Adipocyte (in vitro differentiated cells): Measurements from ENCODE around the gene SLC36A3.
"Not testable (repeated sequence)": the region's sequence is repeated elsewhere in the genome, so short reads cannot be mapped to it uniquely, and the experiment has no call there.

Source experiments
- DNase-seq: peaks from one replicate; pipeline ENCODE4 v3.0.0-alpha.2; 2015; ENCODE audit warnings: low read depth
- H3K27me3 ChIP-seq: replicated peaks from 2 replicates; pipeline ENCODE4 v1.7.0; 2013; ENCODE audit warnings: mild to moderate bottlenecking, low read length, moderate library complexity; ENCODE audit not compliant: control insufficient read depth, insufficient read depth
- H3K36me3 ChIP-seq: 2 replicates; pipeline ENCODE4 v1.7.0; 2013; ENCODE audit warnings: low read length, mild to moderate bottlenecking, moderate library complexity; ENCODE audit not compliant: control insufficient read depth, insufficient read depth, severe bottlenecking
- H3K4me1 ChIP-seq: 2 replicates; pipeline ENCODE4 v1.7.0; 2013; ENCODE audit warnings: mild to moderate bottlenecking, low read length, moderate library complexity; ENCODE audit not compliant: control insufficient read depth, insufficient read depth
- H3K4me3 ChIP-seq: 2 replicates; pipeline ENCODE4 v1.7.0; 2013; ENCODE audit warnings: mild to moderate bottlenecking, low read length, moderate library complexity
- H3K9ac ChIP-seq: 2 replicates; pipeline ENCODE4 v1.7.0; 2013; ENCODE audit warnings: mild to moderate bottlenecking, low read length, moderate library complexity
- H3K9me3 ChIP-seq: 2 replicates; pipeline ENCODE4 v1.7.0; 2013; ENCODE audit warnings: mild to moderate bottlenecking, low read length, moderate library complexity; ENCODE audit not compliant: control insufficient read depth

The SLC36A3 gene

GRCh38 chr5:151236888-151237287 is 66.7 kb downstream of the SLC36A3 start:
- peaks cover 23% of the 10 kb centered on the region for H3K4me1 ChIP-seq
- no peaks in the 10 kb centered on the region for H3K9me3 ChIP-seq
- peaks cover 2% of the 10 kb centered on the region for H3K27me3 ChIP-seq
- H3K9ac ChIP-seq, result no peak overlapping the region
- no peak for DNase-seq
- no peaks in the 10 kb centered on the region for H3K36me3 ChIP-seq
- no peak overlapping the region for H3K4me3 ChIP-seq

GRCh38 chr5:151235239-151235571 is 68.4 kb downstream of the SLC36A3 start:
- DNase-seq, H3K27me3 ChIP-seq, H3K36me3 ChIP-seq, H3K9me3 ChIP-seq: not testable (repeated sequence)
- Histone ChIP-seq H3K4me3 (peak overlapping the region; percentile 22), H3K4me1 (peaks cover 32% of the 10 kb centered on the region), H3K9ac (peak overlapping the region; percentile 30)

- peak; percentile 82 for DNase-seq
- Histone ChIP-seq H3K36me3 (no peaks in the 10 kb centered on the region), H3K9me3 (no peaks in the 10 kb centered on the region), H3K27me3 (no peaks in the 10 kb centered on the region), H3K9ac (peak overlapping the region; percentile 30), H3K4me1 (peaks cover 33% of the 10 kb centered on the region), H3K4me3 (peak overlapping the region; percentile 42)
Measured at GRCh38 chr5:151234476-151235238, 68.9 kb downstream of the SLC36A3 start.

- DNase-seq, result no peak
- Histone ChIP-seq H3K9ac (no peak overlapping the region), H3K4me3 (no peak overlapping the region), H3K27me3 (no peaks in the 10 kb centered on the region), H3K36me3 (no peaks in the 10 kb centered on the region), H3K9me3 (no peaks in the 10 kb centered on the region), H3K4me1 (peaks cover 31% of the 10 kb centered on the region)
Measured at GRCh38 chr5:151233616-151234085, 69.9 kb downstream of the SLC36A3 start.

GRCh38 chr5:151231359-151231758 is 72.2 kb downstream of the SLC36A3 start:
- peaks cover 28% of the 10 kb centered on the region for H3K4me1 ChIP-seq
- no peaks in the 10 kb centered on the region for H3K9me3 ChIP-seq
- no peaks in the 10 kb centered on the region for H3K36me3 ChIP-seq
- H3K9ac ChIP-seq, result no peak overlapping the region
- no peak overlapping the region for H3K4me3 ChIP-seq
- DNase-seq, result no peak
- no peaks in the 10 kb centered on the region for H3K27me3 ChIP-seq

- no peak overlapping the region for H3K9ac ChIP-seq
- H3K4me1 ChIP-seq, result peaks cover 24% of the 10 kb centered on the region
- H3K9me3 ChIP-seq, result no peaks in the 10 kb centered on the region
- no peak overlapping the region for H3K4me3 ChIP-seq
- no peaks in the 10 kb centered on the region for H3K36me3 ChIP-seq
- DNase-seq, result no peak
- no peaks in the 10 kb centered on the region for H3K27me3 ChIP-seq
Measured at GRCh38 chr5:151230048-151230680, 73.4 kb downstream of the SLC36A3 start.

GRCh38 chr5:151228986-151229385 is 74.6 kb downstream of the SLC36A3 start:
- no peak for DNase-seq
- Histone ChIP-seq H3K4me3 (no peak overlapping the region), H3K9me3 (no peaks in the 10 kb centered on the region), H3K27me3 (no peaks in the 10 kb centered on the region), H3K4me1 (peaks cover 19% of the 10 kb centered on the region), H3K36me3 (no peaks in the 10 kb centered on the region), H3K9ac (no peak overlapping the region)

- H3K9me3 ChIP-seq, result no peaks in the 10 kb centered on the region
- no peaks in the 10 kb centered on the region for H3K27me3 ChIP-seq
- H3K36me3 ChIP-seq, result no peaks in the 10 kb centered on the region
- no peak overlapping the region for H3K4me3 ChIP-seq
- H3K9ac ChIP-seq, result no peak overlapping the region
- peak; percentile 39 for DNase-seq
- peaks cover 24% of the 10 kb centered on the region for H3K4me1 ChIP-seq
Measured at GRCh38 chr5:151227918-151228447, 75.6 kb downstream of the SLC36A3 start.
